ENCODE measurements around the gene AFF3.
A peak's percentile ranks its signal among the peaks of the same experiment; 100 is the strongest.

AFF3 gene

GRCh38 chr2:100072503-100072902 lies 69.9 kb downstream of the AFF3 start:
- CTCF ChIA-PET = no interaction called here
- no peak for DNase-seq (ENCODE audit: extremely low spot score)
- TF ChIP-seq NFRKB (IDR thresholded peaks at IDR 0.05) (no peak), PKNOX1 (IDR thresholded peaks at IDR 0.05) (no peak), ZNF384 (IDR thresholded peaks at IDR 0.05) (no peak), CTBP1 (IDR thresholded peaks at IDR 0.05; ENCODE audit: borderline replicate concordance) (no peak), FOXA1 (IDR thresholded peaks at IDR 0.05) (no peak), SP1 (IDR thresholded peaks at IDR 0.05) (no peak), L3MBTL2 (conservative IDR thresholded peaks at IDR 0.05) (no peak), TARDBP (IDR thresholded peaks at IDR 0.05) (no peak), ARNT (IDR thresholded peaks at IDR 0.05) (no peak), LEF1 (IDR thresholded peaks at IDR 0.05; ENCODE audit: borderline replicate concordance) (no peak), BHLHE40 (IDR thresholded peaks at IDR 0.05; ENCODE audit: borderline replicate concordance) (no peak), FOXM1 (IDR thresholded peaks at IDR 0.05; ENCODE audit: borderline replicate concordance) (no peak), HDGF (IDR thresholded peaks at IDR 0.05; ENCODE audit: borderline replicate concordance) (no peak), ELF4 (IDR thresholded peaks at IDR 0.05) (no peak), SUZ12 (IDR thresholded peaks at IDR 0.05) (no peak), FOXK2 (IDR thresholded peaks at IDR 0.05) (no peak)
- POLR2A ChIA-PET = no interaction called here

- ChIA-PET CTCF (no interaction called here), POLR2A (no interaction called here)
- DNase-seq (ENCODE audit: extremely low spot score) = no peak
- TF ChIP-seq BHLHE40 (IDR thresholded peaks at IDR 0.05; ENCODE audit: borderline replicate concordance) (no peak), SUZ12 (IDR thresholded peaks at IDR 0.05) (no peak), FOXA1 (IDR thresholded peaks at IDR 0.05) (no peak), L3MBTL2 (conservative IDR thresholded peaks at IDR 0.05) (no peak), PKNOX1 (IDR thresholded peaks at IDR 0.05) (no peak), LEF1 (IDR thresholded peaks at IDR 0.05; ENCODE audit: borderline replicate concordance) (no peak), SP1 (IDR thresholded peaks at IDR 0.05) (no peak), TARDBP (IDR thresholded peaks at IDR 0.05) (no peak), HDGF (IDR thresholded peaks at IDR 0.05; ENCODE audit: borderline replicate concordance) (no peak), ELF4 (IDR thresholded peaks at IDR 0.05) (no peak), CTBP1 (IDR thresholded peaks at IDR 0.05; ENCODE audit: borderline replicate concordance) (no peak), ZNF384 (IDR thresholded peaks at IDR 0.05) (no peak), FOXK2 (IDR thresholded peaks at IDR 0.05) (no peak), NFRKB (IDR thresholded peaks at IDR 0.05) (no peak), ARNT (IDR thresholded peaks at IDR 0.05) (no peak), FOXM1 (IDR thresholded peaks at IDR 0.05; ENCODE audit: borderline replicate concordance) (no peak)
Observed at GRCh38 chr2:100071335-100072043, 70.9 kb downstream of the AFF3 start.

- DNase-seq (ENCODE audit: extremely low spot score) = no peak
- TF ChIP-seq BHLHE40 (IDR thresholded peaks at IDR 0.05; ENCODE audit: borderline replicate concordance) = no peak
- no peak for TF ChIP-seq ELF4 (IDR thresholded peaks at IDR 0.05)
- TF ChIP-seq ZNF384 (IDR thresholded peaks at IDR 0.05) = no peak
- no peak for TF ChIP-seq SP1 (IDR thresholded peaks at IDR 0.05)
- ChIA-PET POLR2A (no interaction called here), CTCF (no interaction called here)
Observed at GRCh38 chr2:100070078-100070477, 72.3 kb downstream of the AFF3 start.

GRCh38 chr2:100068395-100068794 lies 74.0 kb downstream of the AFF3 start:
- POLR2A ChIA-PET = no interaction called here
- TF ChIP-seq SUZ12 (IDR thresholded peaks at IDR 0.05) (no peak), HDGF (IDR thresholded peaks at IDR 0.05; ENCODE audit: borderline replicate concordance) (no peak), ARNT (IDR thresholded peaks at IDR 0.05) (no peak), CTBP1 (IDR thresholded peaks at IDR 0.05; ENCODE audit: borderline replicate concordance) (no peak), LEF1 (IDR thresholded peaks at IDR 0.05; ENCODE audit: borderline replicate concordance) (no peak), SP1 (IDR thresholded peaks at IDR 0.05) (no peak), ZNF384 (IDR thresholded peaks at IDR 0.05) (no peak), TARDBP (IDR thresholded peaks at IDR 0.05) (no peak), L3MBTL2 (conservative IDR thresholded peaks at IDR 0.05) (no peak), BHLHE40 (IDR thresholded peaks at IDR 0.05; ENCODE audit: borderline replicate concordance) (no peak), NFRKB (IDR thresholded peaks at IDR 0.05) (no peak)
- DNase-seq (ENCODE audit: extremely low spot score) = no peak
- CTCF ChIA-PET = no interaction called here

GRCh38 chr2:100067784-100068183 lies 74.6 kb downstream of the AFF3 start:
- DNase-seq (ENCODE audit: extremely low spot score) = no peak
- POLR2A ChIA-PET = no interaction called here
- TF ChIP-seq FOXM1 (IDR thresholded peaks at IDR 0.05; ENCODE audit: borderline replicate concordance) = no peak
- CTCF ChIA-PET = no interaction called here

GRCh38 chr2:100066856-100067255 lies 75.5 kb downstream of the AFF3 start:
- no peak for DNase-seq (ENCODE audit: extremely low spot score)
- POLR2A ChIA-PET = no interaction called here
- TF ChIP-seq ZNF384 (IDR thresholded peaks at IDR 0.05) (peak; percentile 51; the same call in 1 of the 2 replicates), BHLHE40 (IDR thresholded peaks at IDR 0.05; ENCODE audit: borderline replicate concordance) (no peak), SP1 (IDR thresholded peaks at IDR 0.05) (no peak), FOXM1 (IDR thresholded peaks at IDR 0.05; ENCODE audit: borderline replicate concordance) (no peak), ARNT (IDR thresholded peaks at IDR 0.05) (no peak)
- CTCF ChIA-PET = no interaction called here

- DNase-seq (ENCODE audit: extremely low spot score) = no peak
- POLR2A ChIA-PET = interaction anchor here (1.1 kb wide), 1 partner anchor 56 kb away, joined by 3 read pairs; no protein-coding TSS in a partner anchor
- no peak for TF ChIP-seq BHLHE40 (IDR thresholded peaks at IDR 0.05; ENCODE audit: borderline replicate concordance)
- no peak for TF ChIP-seq ELF4 (IDR thresholded peaks at IDR 0.05)
- TF ChIP-seq FOXK2 (IDR thresholded peaks at IDR 0.05) = no peak
- no peak for TF ChIP-seq FOXA1 (IDR thresholded peaks at IDR 0.05)
- CTCF ChIA-PET = no interaction called here
Observed at GRCh38 chr2:100066246-100066645, 76.1 kb downstream of the AFF3 start.

Data from HEK293T (cell line).